SIG-M5 treated with dmso at 0.1 percent for 504 hours (cell line): Measurements from ENCODE around the gene CBLC.

ENCODE experiments used
- DNase-seq: peaks from one replicate; lab custom pipeline; 2025; ENCODE audit not compliant: unreplicated experiment; lab: John Stamatoyannopoulos, UW

The CBLC gene

DNA sequence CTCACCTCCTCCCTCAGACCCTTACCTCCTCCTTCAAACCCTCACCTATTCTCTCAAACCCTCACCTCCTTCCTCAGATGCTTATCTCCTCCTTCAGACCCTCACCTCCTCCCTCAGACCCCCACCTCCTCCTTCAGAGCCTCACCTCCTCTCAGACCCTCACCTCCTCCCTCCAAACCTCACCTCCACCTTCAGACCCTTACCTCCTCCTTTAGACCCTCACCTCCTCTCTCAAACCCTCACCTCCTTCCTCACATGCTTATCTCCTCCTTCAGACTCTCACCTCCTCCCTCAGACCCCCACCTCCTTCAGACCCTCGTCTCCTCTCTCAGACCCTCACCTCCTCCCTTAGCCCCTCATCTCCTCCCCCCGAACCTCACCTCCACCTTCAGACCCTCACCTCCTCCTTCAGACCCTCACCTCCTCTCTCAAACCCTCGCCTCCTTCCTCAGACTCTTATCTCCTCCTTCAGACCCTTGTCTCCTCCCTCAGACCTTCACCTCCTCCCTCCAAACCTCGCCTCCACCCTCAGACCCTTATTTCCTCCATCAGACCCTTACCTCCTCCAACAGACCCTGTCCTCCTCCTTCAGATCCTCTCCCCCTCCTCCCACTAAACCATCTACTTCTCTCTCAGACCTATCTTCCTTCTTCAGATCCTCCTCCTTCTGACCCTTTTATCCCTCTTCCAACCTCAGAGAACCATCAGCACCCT is 31.6 kb upstream of the CBLC start:
- DNase-seq: no peak

DNA sequence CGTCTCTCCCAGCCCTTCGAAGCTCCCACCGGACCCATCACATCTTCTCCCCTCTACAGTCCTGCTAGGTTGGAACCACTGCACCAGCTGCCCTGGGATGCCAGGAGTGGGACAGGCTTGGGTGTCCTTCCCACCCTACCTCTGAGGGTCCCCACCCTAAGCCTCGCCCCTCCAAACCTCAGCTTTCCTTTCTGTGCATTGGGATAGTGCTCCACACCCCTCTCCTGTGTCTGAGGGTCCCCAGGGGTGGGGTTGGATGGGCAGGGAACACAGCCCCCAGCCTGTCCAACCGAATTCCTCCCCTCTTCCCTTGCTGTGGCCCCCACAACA is 31.1 kb upstream of the CBLC start:
- DNase-seq: no peak

DNA sequence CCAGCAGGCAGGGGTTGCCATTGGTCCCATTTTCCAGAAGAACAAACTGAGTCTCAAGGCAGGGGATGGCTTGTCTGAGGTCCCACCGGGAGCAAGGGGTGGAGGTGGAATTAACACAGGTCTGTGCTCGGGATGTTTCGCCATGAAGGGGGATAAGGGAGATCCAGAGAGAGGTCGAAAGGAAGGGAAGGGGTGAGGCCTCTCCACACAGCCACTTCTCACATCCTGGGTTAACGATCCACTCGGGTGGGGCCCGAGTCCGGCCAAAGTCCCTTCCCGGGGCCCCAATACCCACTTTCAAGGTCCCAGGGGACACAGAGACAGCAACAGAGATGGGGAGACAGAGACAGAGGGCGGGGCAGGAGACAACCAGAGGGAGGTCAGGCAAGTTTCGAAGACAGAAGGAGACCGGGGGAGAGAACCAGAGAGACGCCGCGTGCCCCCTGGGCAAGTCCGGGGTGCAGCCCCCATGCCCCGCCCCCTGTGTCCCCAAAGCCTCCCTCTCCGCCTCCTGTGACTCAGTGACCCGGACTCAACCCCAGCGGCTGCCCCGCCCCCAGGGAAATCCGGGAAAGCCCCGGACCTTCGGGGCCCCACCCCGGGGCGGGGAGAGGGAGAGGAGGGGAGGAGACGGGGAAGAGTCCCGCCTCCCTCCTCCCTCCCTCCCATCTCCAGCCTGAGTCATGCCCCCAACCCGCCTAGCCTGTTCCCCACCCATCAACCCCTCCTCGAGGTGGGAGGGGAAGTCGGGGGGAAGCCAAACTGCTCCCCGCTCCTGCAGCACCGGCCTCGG is 30.5 kb upstream of the CBLC start:
- peak; percentile 73 for DNase-seq

DNA sequence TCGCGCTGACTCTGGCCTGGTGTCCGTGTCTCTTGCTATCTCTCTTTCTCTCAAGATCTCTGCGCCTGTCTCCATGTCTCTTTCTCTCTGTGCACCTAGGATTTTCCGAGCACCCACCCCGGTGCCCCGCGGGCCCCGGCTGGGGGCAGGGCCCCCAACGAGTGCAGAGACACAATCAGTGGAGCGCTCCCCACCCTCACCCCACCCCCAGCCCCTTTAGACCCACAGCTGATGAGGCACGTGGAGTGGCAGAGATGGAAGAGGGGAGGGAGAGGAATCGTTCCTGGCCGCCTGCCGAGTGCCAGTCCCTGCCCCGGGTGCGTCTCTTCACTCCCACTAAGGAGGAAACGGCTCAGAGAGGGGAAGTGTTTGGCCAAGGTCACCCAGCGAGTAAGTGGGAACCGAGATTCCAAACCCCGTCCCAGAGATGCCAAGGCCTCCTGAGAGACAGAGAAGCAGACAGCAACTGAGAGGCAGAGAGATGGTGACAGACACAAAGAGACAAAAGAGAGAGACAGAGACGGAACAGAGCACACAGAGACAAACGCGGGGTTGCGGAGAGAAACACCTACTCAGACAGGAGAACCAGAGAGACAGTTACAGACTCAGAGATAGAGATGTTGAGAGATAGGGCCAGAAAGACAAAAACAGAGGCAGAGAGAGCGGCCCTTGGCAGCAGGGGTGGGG is 29.8 kb upstream of the CBLC start:
- DNase-seq: peak; percentile 72

DNA sequence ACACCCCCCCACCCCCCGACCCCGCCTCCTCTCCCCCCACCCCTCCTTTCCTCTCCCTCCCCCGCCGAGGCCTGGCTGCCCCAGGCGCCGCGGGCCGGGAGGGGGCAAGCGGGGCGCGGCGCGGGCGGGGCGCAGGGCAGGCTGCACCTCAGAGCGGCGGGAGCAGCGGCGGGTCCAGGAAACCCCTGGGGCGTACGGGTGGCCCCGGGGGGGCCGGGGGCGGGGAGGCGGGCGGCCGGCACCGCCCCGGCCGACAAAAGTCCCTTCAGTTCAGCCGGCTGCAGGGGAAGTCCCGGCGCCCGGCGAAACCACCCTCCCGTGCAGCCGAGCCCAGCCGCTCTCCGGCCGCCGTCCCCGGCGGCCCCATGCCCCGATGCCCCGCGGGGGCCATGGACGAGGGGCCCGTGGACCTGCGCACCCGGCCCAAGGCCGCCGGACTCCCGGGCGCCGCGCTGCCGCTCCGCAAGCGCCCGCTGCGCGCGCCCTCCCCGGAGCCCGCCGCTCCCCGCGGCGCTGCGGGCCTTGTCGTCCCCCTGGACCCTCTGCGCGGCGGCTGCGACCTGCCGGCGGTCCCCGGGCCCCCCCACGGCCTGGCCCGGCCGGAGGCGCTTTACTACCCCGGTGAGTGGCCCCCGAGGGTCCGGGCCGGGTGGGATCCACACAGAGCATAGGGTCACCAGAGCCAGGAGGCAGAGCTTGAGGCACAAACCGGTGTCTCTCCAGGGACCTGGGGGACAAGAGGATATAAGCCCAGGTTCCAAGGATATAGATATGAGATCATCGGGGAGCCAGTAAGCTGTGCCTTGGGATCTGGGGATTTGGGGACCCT is 29.1 kb upstream of the CBLC start, which contains the start of gene BCL3:
TSS of gene BCL3 (plus strand) at position 283 of the 829 bp plus-strand sequence. CDS start at position 366, 83 bp downstream.
- peak; percentile 72 for DNase-seq

DNA sequence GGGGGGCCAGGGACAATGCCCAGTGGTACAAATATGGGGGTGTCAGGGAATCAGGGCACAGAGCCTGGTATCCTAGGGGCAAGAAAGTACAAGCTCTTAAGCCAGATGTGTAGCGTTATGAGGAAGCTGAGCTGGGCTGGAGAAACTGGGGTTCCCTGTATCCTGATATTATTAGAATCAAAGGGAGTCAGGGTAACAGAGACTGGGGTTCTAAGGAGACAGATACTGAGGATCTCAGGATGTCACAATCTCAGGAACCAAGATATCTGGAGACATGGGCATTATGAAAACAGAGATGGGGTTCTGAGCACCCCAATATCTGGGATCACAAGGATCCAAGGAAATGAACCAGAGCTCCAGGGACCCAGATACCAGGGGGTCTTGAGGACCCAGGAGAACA is 28.4 kb upstream of the CBLC start:
- no peak for DNase-seq

DNA sequence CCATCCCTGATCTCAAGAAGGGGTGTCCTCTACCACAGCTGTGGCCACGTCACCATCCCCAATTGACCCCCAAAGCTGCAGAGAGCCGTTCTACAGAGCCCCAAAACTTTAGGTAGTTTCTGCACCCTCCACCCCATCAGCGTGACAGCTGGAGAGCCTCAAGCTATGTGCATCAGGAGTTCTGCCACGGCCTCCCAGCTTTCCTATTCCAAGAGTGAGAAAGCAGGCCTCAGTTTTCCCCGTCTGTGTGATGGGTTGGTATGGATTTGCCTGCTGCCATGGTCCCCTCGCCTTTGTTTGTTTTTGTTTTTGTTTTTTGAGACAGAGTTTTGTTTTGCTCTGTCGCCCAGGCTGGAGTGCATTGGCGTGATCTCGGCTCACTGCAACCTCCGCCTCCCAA is 27.7 kb upstream of the CBLC start:
- DNase-seq: no peak

DNA sequence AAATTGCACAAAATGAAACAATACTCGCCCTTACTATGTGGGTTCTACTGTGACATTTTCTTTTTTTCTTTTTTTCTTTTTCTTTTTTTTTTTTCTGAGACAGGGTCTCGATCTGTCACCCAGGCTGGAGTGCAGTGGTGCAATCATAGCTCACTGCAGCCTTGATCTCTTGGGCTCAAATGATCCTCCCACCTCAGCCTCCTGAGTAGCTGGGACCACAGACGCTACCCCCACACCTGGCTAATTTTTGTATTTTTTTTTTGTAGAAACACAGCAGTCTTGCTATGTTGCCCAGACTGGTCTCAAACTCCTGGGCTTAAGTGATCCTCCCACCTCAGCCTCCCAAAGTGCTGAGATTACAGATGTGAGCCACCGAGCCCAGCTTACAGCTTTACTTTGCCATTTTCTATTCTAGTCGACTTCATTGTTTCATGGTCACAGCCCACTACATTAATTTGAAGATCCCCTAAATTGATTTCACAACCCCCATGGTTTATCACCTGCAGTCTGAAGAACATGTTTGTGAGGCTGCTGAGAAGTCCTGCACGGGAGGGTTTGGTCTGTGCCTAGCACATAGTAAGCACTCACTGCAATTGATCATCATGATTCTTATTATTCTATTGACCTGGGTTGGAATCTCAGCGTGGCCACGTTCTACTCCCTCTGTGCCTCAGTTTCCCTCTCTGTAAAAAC is 25.4 kb upstream of the CBLC start:
- no peak for DNase-seq

DNA sequence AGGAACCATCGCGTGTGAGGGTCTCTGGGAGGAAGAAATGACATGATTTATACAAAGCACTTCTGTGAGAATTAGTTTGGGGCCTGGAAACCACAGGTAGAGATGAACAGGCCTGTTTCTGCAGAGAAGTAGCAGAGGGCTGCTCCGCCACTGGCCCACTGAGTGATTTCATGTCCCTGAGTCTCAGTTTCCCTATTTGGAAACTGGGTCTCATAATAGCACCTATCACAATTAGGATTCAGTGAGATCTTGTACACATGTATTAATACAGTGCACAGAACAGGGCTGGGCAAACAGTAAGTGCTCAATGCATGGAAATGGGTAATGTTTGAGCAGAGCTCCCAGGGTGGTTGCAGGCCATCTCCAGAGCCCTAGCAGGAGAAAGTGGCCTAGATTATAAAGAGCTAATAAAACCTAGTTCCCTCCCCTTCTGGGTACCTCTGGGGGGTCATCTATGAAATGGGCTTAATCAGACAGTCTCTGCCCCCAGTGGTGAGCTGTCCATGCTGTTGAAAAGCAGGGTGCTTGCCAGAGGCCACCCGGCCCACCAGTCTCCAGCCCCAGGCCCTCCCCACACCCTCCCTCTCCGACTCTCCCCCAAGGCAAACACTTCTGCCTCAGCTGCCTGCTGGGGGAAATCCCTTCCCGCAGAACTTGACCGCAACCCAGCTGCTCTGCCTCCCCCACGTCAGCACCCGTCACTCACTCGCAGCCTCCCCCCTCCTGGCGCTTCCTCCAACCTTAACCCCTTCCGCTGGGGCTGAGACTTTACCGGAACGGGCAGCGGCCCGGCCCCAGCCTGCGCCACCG is 24.7 kb upstream of the CBLC start:
- peak; percentile 93 for DNase-seq

DNA sequence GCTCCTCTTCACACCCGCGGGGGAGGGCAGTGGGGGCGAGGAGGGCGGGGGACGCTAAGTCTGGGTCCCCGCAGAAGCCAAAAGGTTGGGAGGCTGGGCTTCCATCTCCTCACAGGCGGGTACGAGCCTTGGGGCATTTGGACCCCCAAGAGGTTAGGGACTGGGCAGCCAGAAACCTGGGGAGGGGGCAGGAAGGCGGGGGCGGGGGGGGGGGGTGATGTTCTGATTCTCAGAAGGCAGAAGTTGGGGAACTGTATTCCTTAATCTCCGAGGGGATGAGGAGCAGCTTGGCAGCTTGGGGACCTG is 24.1 kb upstream of the CBLC start:
- no peak for DNase-seq

DNA sequence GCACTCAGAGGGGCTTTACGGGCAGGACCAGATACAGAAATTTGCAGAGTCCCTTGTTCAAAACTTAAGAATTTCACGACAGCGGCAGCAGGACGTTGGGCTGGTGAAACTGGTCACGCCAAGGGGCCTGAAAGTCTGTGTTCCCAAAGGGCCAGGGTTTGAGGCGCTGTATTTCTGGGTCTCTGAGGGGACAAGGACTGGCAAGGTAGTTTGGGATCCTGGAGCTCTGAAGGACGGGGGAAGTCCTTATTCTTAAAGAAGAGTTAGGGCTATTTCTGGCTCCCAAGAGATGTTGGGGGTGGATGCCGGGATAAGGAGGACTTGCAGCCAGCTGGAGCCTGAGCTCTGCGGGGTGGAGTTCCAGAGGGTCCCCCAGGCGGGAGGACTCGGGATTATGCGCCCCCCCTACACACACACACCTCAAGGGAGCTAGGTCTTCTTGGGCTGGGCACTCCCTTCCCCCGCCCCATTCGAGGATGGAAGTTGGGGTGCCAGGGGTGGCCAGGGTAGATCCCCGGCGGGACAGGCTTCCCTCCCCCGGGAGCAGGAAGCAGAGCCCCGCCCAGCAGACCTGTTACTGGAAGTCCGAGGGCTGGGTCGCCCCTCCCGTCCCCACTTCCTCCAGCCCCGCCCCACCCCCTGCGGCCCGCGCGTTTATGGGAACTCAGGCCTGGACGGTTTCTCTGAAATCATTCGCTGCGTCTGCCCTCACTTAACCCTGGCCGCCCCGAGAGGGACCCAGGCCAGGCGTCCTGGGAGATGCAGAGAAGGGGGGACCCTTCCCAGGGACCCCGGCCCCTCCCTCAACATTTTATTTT is 23.5 kb upstream of the CBLC start:
- DNase-seq: no peak

DNA sequence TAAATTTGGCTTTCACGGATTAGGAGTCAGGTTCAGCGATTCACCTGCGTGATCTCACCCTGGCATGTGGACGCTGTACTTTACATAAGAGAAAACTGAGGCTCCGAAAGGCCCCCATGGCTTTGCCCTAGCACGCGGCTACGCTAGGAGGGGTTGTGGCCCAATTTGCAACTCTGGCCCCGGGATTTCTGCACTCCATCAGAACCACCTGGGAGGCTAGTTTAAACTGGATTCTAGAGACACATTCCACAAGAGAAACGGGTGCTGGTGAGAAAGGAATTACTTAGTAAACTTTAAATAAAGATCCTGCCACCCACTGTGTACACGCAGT is 23.0 kb upstream of the CBLC start:
- no peak for DNase-seq

DNA sequence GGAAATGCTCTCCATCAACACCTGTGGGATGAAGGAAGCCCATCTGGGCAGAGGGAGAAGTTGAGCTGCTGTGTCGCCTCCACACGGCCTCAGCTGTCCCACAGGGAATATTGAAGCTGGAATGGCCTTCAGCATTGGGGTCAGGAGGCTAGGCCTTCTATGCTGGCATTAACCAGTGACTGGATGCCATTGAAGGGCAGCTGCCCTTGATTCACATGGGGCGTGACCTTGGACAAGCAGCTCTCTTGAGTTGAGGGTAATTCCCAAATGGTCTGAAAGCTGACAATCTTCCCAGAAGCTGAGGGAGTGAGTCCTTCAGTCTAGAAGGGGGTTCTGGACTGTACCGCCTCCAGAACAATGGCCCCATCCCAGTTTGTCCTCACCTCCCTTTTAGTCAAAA is 22.5 kb upstream of the CBLC start:
- DNase-seq: no peak

DNA sequence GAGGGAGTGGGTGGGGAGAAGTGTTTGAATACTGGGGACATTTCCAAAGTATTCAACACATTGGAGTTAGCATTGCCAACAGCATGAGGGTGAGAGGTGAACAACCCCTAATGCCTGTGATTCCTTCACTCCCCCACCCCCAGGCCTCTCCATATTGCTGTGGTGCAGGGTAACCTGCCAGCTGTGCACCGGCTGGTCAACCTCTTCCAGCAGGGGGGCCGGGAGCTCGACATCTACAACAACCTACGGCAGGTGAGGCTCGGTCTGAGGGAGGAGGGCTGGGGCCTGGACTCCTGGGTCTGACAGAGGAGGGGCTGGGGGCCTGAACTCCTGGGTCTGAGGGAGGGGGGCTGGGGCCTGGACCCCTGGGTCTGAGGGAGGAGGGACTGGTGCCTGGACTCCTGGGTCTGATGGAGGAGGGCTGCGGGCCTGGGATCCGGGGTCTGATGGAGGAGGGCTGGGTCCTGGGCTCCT is 21.6 kb upstream of the CBLC start:
- DNase-seq: no peak

DNA sequence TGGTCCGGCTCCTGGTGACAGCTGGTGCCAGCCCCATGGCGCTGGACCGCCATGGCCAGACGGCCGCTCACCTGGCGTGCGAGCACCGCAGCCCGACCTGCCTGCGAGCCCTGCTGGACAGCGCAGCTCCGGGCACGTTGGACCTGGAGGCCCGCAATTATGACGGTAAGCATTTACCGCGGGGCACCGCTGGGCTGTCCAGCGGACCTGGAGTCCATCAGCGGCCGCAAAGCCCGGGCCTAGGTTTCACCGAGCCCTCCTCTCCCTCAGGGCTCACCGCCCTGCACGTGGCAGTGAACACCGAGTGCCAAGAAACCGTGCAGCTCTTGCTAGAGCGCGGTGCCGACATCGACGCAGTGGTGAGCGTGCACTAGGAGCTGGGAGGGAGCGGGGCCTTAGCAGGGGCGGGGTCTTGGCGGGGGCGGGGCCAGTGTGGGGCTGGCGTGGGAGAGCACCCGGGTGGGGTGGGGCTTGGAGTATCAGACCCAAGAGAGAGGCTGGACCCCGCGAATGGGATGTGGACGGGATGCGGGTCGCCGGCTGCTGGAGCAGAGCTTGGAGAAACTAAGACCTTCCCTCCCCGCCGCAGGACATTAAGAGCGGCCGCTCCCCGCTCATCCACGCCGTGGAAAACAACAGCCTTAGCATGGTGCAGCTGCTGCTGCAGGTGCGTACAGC is 20.5 kb upstream of the CBLC start:
- no peak for DNase-seq

DNA sequence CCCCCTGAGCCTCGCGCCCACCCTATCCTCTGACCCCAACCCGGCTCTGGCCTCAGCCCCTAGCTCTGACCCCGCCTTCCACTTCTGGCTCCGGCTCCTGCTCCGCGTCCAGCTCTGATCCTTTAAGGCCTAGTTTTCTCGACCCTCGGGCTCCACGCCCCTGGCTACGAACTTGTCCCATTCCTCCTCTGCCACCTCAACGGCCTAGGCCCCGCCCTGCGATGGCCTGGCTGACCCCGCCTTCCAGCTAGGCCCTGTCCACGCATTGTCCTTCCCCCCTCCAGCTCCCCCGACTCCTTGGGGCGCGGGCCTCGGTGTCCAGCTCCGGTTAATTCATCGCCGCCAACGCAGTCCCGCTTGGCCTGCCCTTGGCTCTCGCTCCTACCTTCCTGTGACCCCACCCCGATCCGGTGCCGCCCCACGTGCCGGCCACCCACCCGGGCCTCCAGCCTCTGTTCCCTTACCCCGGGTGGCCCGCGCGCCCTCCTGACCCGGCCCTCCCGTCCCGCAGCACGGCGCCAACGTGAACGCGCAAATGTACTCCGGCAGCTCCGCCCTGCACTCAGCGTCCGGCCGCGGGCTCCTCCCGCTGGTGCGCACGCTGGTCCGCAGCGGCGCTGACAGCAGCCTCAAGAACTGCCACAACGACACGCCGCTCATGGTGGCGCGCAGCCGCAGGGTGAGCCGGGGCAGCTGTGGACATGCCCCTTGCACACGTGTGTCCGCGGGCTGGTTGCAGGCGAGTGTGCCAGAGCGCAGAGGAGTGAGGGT is 19.8 kb upstream of the CBLC start:
- no peak for DNase-seq

DNA sequence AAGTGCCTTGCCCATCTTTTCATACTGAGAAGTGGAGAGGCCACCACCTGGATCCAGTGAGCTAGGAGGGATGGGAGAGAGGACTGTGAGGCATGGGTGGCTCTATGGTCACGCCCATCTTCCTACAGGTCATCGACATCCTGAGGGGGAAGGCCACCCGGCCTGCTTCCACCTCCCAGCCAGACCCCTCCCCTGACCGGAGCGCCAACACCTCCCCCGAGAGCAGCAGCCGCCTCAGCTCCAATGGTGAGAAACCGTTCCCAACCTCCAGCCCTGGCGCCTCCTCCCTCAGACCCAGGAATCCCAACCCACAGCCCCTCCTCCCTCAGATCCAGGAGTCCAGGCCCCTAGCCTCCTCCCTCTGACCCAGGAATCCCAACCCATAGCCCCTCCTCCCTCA is 19.1 kb upstream of the CBLC start:
- DNase-seq: no peak
